MM.1S (cell line): Measurements from ENCODE around the gene CDCP2.

Experiments used
- DNase-seq: peaks from one replicate; pipeline ENCODE4 v3.0.0-alpha.2; 2015
- H2AFZ ChIP-seq: fragments of 300-600 bp; sonication (generic); 2 replicates; pipeline ENCODE4 v1.6.0; 2016; ENCODE audit warnings: antibody characterized with exemption, low read length
- H3F3A ChIP-seq: fragments of 300-600 bp; sonication (generic); 2 replicates; pipeline ENCODE4 v1.6.1; 2016; ENCODE audit warnings: mild to moderate bottlenecking, antibody characterized with exemption, low read length, moderate library complexity, mixed read lengths; ENCODE audit not compliant: insufficient read depth
- H3K27ac ChIP-seq: fragments of 300-600 bp; sonication (generic); 2 replicates; pipeline ENCODE4 v1.5.1; 2016; ENCODE audit warnings: mild to moderate bottlenecking, low read length
- H3K27me3 ChIP-seq: fragments of 300-600 bp; sonication (generic); replicated peaks from 2 replicates; pipeline ENCODE4 v1.6.0; 2016; ENCODE audit warnings: low read length; ENCODE audit not compliant: insufficient read depth
- H3K36me3 ChIP-seq: fragments of 300-600 bp; sonication (generic); replicated peaks from 2 replicates; pipeline ENCODE4 v1.6.1; 2016; ENCODE audit warnings: mild to moderate bottlenecking, low read length, mixed read lengths; ENCODE audit not compliant: insufficient read depth
- H3K4me1 ChIP-seq: fragments of 300-600 bp; sonication (generic); 2 replicates; pipeline ENCODE4 v1.6.1; 2016; ENCODE audit warnings: low read length, mixed read lengths
- H3K4me2 ChIP-seq: fragments of 300-600 bp; sonication (generic); 2 replicates; pipeline ENCODE4 v1.6.0; 2016; ENCODE audit warnings: low read depth, low read length
- H3K4me3 ChIP-seq: fragments of 300-600 bp; sonication (generic); 2 replicates; pipeline ENCODE4 v1.5.1; 2016; ENCODE audit warnings: low read length, mixed read lengths
- H3K79me2 ChIP-seq: fragments of 300-600 bp; sonication (generic); 2 replicates; pipeline ENCODE4 v1.6.1; 2016; ENCODE audit warnings: mixed run types, low read length, mixed read lengths
- H3K9ac ChIP-seq: fragments of 300-600 bp; sonication (generic); 2 replicates; pipeline ENCODE4 v1.6.1; 2016; ENCODE audit warnings: low read length, mixed read lengths
- H3K9me2 ChIP-seq: fragments of 300-600 bp; sonication (generic); replicated peaks from 2 replicates; pipeline ENCODE4 v1.6.1; 2016; ENCODE audit warnings: mild to moderate bottlenecking, low read length, mixed read lengths; ENCODE audit not compliant: insufficient read depth
- H3K9me3 ChIP-seq: fragments of 300-600 bp; sonication (generic); replicated peaks from 2 replicates; pipeline ENCODE4 v1.6.1; 2016; ENCODE audit warnings: mild to moderate bottlenecking, low read length, mixed read lengths; ENCODE audit not compliant: insufficient read depth
- H4K20me1 ChIP-seq: fragments of 300-600 bp; sonication (generic); 2 replicates; pipeline ENCODE4 v1.6.1; 2016; ENCODE audit warnings: mild to moderate bottlenecking, low read length, moderate library complexity, mixed read lengths; ENCODE audit not compliant: insufficient read depth
- EZH2 ChIP-seq: fragments of 300-600 bp; sonication (generic); optimal IDR thresholded peaks from 2 replicates; pipeline ENCODE3; 2017; ENCODE audit warnings: low read depth, mild to moderate bottlenecking, antibody characterized with exemption, low read length, mixed read lengths
- EZH2phosphoT487 ChIP-seq: fragments of 300-600 bp; sonication (generic); IDR thresholded peaks from 2 replicates; pipeline ENCODE4 v1.6.1; 2018; ENCODE audit warnings: antibody characterized with exemption, low read length
- TF ChIP-seq, protein P1 (sequence below): fragments of 300-600 bp; sonication (generic); IDR thresholded peaks from 2 replicates; pipeline ENCODE4 v1.5.1; 2016; ENCODE audit warnings: antibody characterized with exemption, low read length, mixed read lengths

The CDCP2 gene

DNA sequence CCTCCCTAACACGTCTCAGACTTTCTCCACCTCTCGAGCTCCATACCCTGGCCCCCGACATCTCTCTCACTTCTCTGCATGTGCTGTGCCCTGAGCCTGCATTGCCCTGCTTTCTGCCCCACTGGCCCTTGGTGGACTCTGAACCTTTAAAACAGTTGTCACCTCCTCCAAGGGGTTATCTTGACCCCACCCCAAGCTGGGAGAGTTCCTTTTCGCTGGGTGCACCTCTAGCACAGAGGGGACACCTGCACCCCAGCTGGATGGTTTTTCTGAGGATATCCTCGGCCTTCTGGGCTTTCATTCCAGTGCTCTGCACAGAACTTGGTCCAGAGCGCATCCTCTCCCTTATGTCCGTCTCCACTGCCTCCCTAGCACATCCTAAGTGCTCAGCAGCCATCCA lies 4.2 kb upstream of the CDCP2 start:
- H4K20me1 ChIP-seq: no peaks in the 10 kb centered on the region
- no peak for DNase-seq
- no peak overlapping the region for H2AFZ ChIP-seq
- no peak overlapping the region for H3K27ac ChIP-seq
- H3F3A ChIP-seq: no peaks in the 10 kb centered on the region
- no peaks in the 10 kb centered on the region for H3K79me2 ChIP-seq
- no peaks in the 10 kb centered on the region for H3K36me3 ChIP-seq
- no peaks in the 10 kb centered on the region for H3K27me3 ChIP-seq
- TF ChIP-seq EZH2: no peak
- no peaks in the 10 kb centered on the region for H3K9me3 ChIP-seq
- H3K4me1 ChIP-seq: no peaks in the 10 kb centered on the region
- no peaks in the 10 kb centered on the region for H3K9me2 ChIP-seq
- H3K4me2 ChIP-seq: no peak overlapping the region
- H3K4me3 ChIP-seq: no peak overlapping the region
- H3K9ac ChIP-seq: no peak overlapping the region

DNA sequence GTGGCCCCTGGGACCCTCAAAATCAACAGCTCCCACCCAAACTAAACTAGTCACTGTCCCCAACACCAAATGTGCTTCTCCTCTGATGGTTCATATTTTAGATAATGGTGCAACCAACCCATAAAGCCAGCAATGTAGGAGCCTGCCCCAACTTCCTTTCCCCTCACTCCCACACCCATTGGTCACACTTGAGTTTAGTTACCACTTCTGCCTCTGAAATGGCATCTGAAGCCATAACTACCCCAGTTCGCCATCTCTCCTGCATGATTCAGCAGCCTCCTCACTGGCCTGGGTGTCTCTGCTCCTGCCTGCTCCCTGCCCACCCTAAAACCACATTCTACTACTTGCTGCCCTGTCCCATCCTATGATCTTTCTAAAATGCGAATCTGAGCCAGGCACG lies 3.4 kb upstream of the CDCP2 start:
- H3F3A ChIP-seq: no peaks in the 10 kb centered on the region
- H3K27me3 ChIP-seq: no peaks in the 10 kb centered on the region
- H3K9ac ChIP-seq: no peak overlapping the region
- no peaks in the 10 kb centered on the region for H3K79me2 ChIP-seq
- DNase-seq: no peak
- no peaks in the 10 kb centered on the region for H3K36me3 ChIP-seq
- H3K4me1 ChIP-seq: no peaks in the 10 kb centered on the region
- no peak overlapping the region for H3K27ac ChIP-seq
- H3K9me2 ChIP-seq: no peaks in the 10 kb centered on the region
- H3K9me3 ChIP-seq: no peaks in the 10 kb centered on the region
- H2AFZ ChIP-seq: no peak overlapping the region
- no peaks in the 10 kb centered on the region for H4K20me1 ChIP-seq
- no peak overlapping the region for H3K4me2 ChIP-seq
- no peak overlapping the region for H3K4me3 ChIP-seq
- TF ChIP-seq, protein P1, sequence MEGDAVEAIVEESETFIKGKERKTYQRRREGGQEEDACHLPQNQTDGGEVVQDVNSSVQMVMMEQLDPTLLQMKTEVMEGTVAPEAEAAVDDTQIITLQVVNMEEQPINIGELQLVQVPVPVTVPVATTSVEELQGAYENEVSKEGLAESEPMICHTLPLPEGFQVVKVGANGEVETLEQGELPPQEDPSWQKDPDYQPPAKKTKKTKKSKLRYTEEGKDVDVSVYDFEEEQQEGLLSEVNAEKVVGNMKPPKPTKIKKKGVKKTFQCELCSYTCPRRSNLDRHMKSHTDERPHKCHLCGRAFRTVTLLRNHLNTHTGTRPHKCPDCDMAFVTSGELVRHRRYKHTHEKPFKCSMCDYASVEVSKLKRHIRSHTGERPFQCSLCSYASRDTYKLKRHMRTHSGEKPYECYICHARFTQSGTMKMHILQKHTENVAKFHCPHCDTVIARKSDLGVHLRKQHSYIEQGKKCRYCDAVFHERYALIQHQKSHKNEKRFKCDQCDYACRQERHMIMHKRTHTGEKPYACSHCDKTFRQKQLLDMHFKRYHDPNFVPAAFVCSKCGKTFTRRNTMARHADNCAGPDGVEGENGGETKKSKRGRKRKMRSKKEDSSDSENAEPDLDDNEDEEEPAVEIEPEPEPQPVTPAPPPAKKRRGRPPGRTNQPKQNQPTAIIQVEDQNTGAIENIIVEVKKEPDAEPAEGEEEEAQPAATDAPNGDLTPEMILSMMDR: no peak
- TF ChIP-seq EZH2 (no peak), EZH2phosphoT487 (no peak)

DNA sequence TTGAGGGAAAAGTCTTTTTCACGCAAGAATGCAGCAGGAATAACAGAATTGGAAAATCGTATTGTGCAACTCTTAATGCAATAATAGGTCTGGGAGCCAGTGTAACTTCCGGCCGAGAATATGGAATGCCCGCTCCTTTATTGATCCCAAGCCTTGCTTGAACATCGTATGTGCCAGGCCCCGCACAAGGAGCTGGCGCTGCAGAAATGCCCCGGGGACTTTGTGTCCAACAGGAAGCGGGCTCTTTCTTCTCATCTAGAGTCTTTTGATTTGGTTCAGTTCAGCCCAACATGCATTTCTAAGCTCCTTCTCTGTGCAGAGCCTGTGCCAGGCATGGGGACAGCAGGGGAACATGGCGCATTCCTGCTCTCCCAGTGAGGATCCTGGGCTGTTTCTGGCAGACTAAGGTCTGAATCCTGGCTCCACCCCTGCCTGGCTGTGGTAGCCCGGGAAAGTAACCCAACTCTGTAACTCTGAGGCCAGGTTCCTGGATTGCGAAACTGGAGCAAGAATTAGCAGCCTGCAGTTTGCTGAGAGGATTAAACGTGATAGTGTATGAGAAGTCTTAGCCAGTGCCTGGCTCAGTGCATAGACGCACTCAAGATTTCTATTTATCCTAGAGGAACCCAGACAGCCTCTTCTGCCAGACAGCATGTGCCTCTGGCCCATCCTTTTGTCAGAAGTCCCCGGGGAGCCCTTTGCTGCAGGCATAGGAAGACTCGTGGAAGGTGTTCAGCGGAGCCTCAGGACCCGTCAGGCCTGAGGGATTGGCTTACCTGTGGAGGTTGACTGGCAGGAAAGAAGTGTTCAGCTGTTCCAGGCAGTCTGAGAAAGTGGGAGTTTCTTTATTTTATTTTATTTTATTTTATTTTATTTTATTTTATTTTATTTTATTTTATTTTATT lies 987 bp upstream of the CDCP2 start:
- no peaks in the 10 kb centered on the region for H3K79me2 ChIP-seq
- no peaks in the 10 kb centered on the region for H4K20me1 ChIP-seq
- no peak overlapping the region for H2AFZ ChIP-seq
- no peaks in the 10 kb centered on the region for H3K36me3 ChIP-seq
- TF ChIP-seq EZH2: no peak
- TF ChIP-seq EZH2phosphoT487: no peak
- TF ChIP-seq, protein P1: no peak
- no peak for DNase-seq
- H3K4me2 ChIP-seq: no peak overlapping the region
- no peaks in the 10 kb centered on the region for H3K9me2 ChIP-seq
- H3K27ac ChIP-seq: no peak overlapping the region
- H3F3A ChIP-seq: no peaks in the 10 kb centered on the region
- H3K4me1 ChIP-seq: no peaks in the 10 kb centered on the region
- H3K4me3 ChIP-seq: no peak overlapping the region
- no peaks in the 10 kb centered on the region for H3K27me3 ChIP-seq
- H3K9ac ChIP-seq: no peak overlapping the region
- H3K9me3 ChIP-seq: no peaks in the 10 kb centered on the region

DNA sequence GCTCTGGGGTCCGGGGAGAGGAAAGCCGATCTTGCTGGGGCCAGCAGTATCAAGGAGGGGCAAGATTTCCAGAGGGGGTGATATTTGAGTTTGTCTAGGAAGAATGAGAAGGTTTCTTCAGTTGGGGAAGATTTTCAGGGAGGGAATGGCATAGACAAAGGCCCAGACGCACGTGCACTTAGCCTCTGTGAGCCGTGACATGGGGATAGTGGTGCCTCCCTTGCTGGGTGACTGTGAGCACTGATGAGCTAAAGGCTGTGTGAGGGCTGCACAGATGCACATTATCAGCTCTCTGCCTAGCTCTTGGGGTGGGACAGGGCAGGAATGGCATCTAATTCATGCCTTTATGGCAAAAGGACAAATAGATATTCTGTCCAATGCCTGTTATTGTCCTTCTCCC lies 1.8 kb downstream of the CDCP2 start:
- no peak for TF ChIP-seq EZH2phosphoT487
- TF ChIP-seq, protein P1: no peak
- TF ChIP-seq EZH2: no peak
- H4K20me1 ChIP-seq: no peaks in the 10 kb centered on the region
- no peaks in the 10 kb centered on the region for H3K79me2 ChIP-seq
- H3K36me3 ChIP-seq: no peaks in the 10 kb centered on the region
- H3F3A ChIP-seq: no peaks in the 10 kb centered on the region
- no peaks in the 10 kb centered on the region for H3K27me3 ChIP-seq
- H3K9me3 ChIP-seq: no peaks in the 10 kb centered on the region
- H3K9ac ChIP-seq: no peak overlapping the region
- no peak overlapping the region for H2AFZ ChIP-seq
- H3K4me1 ChIP-seq: no peaks in the 10 kb centered on the region
- H3K4me2 ChIP-seq: no peak overlapping the region
- H3K4me3 ChIP-seq: no peak overlapping the region
- DNase-seq: no peak
- H3K27ac ChIP-seq: no peak overlapping the region
- no peaks in the 10 kb centered on the region for H3K9me2 ChIP-seq
